BLaER1 (cell line): ENCODE data around the gene UPF2.

ENCODE experiments used
- H3K27ac ChIP-seq: shearing (Covaris generic); formaldehyde crosslinking; 2 replicates; pipeline ENCODE4 v1.8.1; 2022
- H3K27me3 ChIP-seq: shearing (Covaris generic); formaldehyde crosslinking; 2 replicates; pipeline ENCODE4 v1.8.1; 2022
- H3K36me3 ChIP-seq: shearing (Covaris generic); formaldehyde crosslinking; 2 replicates; pipeline ENCODE4 v1.8.1; 2022
- H3K4me1 ChIP-seq: shearing (Covaris generic); formaldehyde crosslinking; 2 replicates; pipeline ENCODE4 v1.8.1; 2022
- H3K4me2 ChIP-seq: shearing (Covaris generic); formaldehyde crosslinking; 2 replicates; pipeline ENCODE4 v1.8.1; 2022
- H3K4me3 ChIP-seq: shearing (Covaris generic); formaldehyde crosslinking; 2 replicates; pipeline ENCODE4 v1.8.1; 2022
- H3K9ac ChIP-seq: shearing (Covaris generic); formaldehyde crosslinking; 2 replicates; pipeline ENCODE4 v1.8.1; 2022
- H3K9me3 ChIP-seq: shearing (Covaris generic); formaldehyde crosslinking; 2 replicates; pipeline ENCODE4 v1.8.1; 2022
- H4K20me1 ChIP-seq: shearing (Covaris generic); formaldehyde crosslinking; 2 replicates; pipeline ENCODE4 v1.8.1; 2022
- Cebpa-rat ChIP-seq: shearing (Covaris generic); IDR thresholded peaks from 2 replicates; pipeline ENCODE4 v1.8.1; 2022

Gene UPF2

GRCh38 chr10:11908991-11909390 is 133.6 kb downstream of the UPF2 start:
- Histone ChIP-seq H4K20me1 (no peaks in the 10 kb centered on the region), H3K36me3 (no peaks in the 10 kb centered on the region), H3K4me2 (no peak overlapping the region), H3K27me3 (no peaks in the 10 kb centered on the region), H3K9me3 (no peaks in the 10 kb centered on the region), H3K9ac (no peak overlapping the region), H3K27ac (no peak overlapping the region), H3K4me3 (no peak overlapping the region), H3K4me1 (peaks cover 27% of the 10 kb centered on the region)
- no peak for TF ChIP-seq Cebpa-rat

- H3K4me3 ChIP-seq: no peak overlapping the region
- TF ChIP-seq Cebpa-rat: no peak
- no peaks in the 10 kb centered on the region for H3K27me3 ChIP-seq
- H3K4me1 ChIP-seq: peaks cover 27% of the 10 kb centered on the region
- H3K9me3 ChIP-seq: no peaks in the 10 kb centered on the region
- no peaks in the 10 kb centered on the region for H4K20me1 ChIP-seq
- 0 out of 2 replicates have a peak overlapping the region, but pooled peaks have one; percentile 18 for H3K27ac ChIP-seq
- H3K4me2 ChIP-seq: peak overlapping the region; percentile 42
- H3K36me3 ChIP-seq: no peaks in the 10 kb centered on the region
- H3K9ac ChIP-seq: no peak overlapping the region
Observed at GRCh38 chr10:11908536-11908935, 134.1 kb downstream of the UPF2 start.

GRCh38 chr10:11907914-11908313 is 134.7 kb downstream of the UPF2 start:
- peak overlapping the region; percentile 42 for H3K4me2 ChIP-seq
- H3K27ac ChIP-seq: 0 out of 2 replicates have a peak overlapping the region, but pooled peaks have one; percentile 18
- H3K27me3 ChIP-seq: no peaks in the 10 kb centered on the region
- TF ChIP-seq Cebpa-rat: no peak
- H3K9ac ChIP-seq: no peak overlapping the region
- no peak overlapping the region for H3K4me3 ChIP-seq
- H3K9me3 ChIP-seq: no peaks in the 10 kb centered on the region
- H3K36me3 ChIP-seq: no peaks in the 10 kb centered on the region
- no peaks in the 10 kb centered on the region for H4K20me1 ChIP-seq
- peaks cover 27% of the 10 kb centered on the region for H3K4me1 ChIP-seq

GRCh38 chr10:11906714-11907113 is 135.9 kb downstream of the UPF2 start:
- Histone ChIP-seq H3K36me3 (no peaks in the 10 kb centered on the region), H3K4me1 (peaks cover 27% of the 10 kb centered on the region), H3K27ac (no peak overlapping the region), H4K20me1 (no peaks in the 10 kb centered on the region), H3K9me3 (no peaks in the 10 kb centered on the region), H3K27me3 (no peaks in the 10 kb centered on the region), H3K4me3 (no peak overlapping the region), H3K4me2 (peak overlapping the region; percentile 49), H3K9ac (no peak overlapping the region)
- no peak for TF ChIP-seq Cebpa-rat

- no peaks in the 10 kb centered on the region for H3K9me3 ChIP-seq
- H4K20me1 ChIP-seq: no peaks in the 10 kb centered on the region
- H3K4me3 ChIP-seq: no peak overlapping the region
- H3K4me1 ChIP-seq: peaks cover 18% of the 10 kb centered on the region
- H3K36me3 ChIP-seq: no peaks in the 10 kb centered on the region
- H3K4me2 ChIP-seq: no peak overlapping the region
- no peak overlapping the region for H3K9ac ChIP-seq
- H3K27ac ChIP-seq: no peak overlapping the region
- H3K27me3 ChIP-seq: no peaks in the 10 kb centered on the region
- no peak for TF ChIP-seq Cebpa-rat
Observed at GRCh38 chr10:11902646-11903045, 140.0 kb downstream of the UPF2 start.

GRCh38 chr10:11901833-11902475 is 140.7 kb downstream of the UPF2 start:
- no peaks in the 10 kb centered on the region for H4K20me1 ChIP-seq
- H3K27ac ChIP-seq: no peak overlapping the region
- H3K9me3 ChIP-seq: no peaks in the 10 kb centered on the region
- no peaks in the 10 kb centered on the region for H3K36me3 ChIP-seq
- no peak overlapping the region for H3K9ac ChIP-seq
- H3K4me2 ChIP-seq: no peak overlapping the region
- no peak overlapping the region for H3K4me3 ChIP-seq
- peaks cover 14% of the 10 kb centered on the region for H3K4me1 ChIP-seq
- TF ChIP-seq Cebpa-rat: no peak
- no peaks in the 10 kb centered on the region for H3K27me3 ChIP-seq

- no peaks in the 10 kb centered on the region for H3K9me3 ChIP-seq
- no peak overlapping the region for H3K4me3 ChIP-seq
- H3K9ac ChIP-seq: no peak overlapping the region
- no peak overlapping the region for H3K4me2 ChIP-seq
- no peaks in the 10 kb centered on the region for H4K20me1 ChIP-seq
- no peak overlapping the region for H3K27ac ChIP-seq
- TF ChIP-seq Cebpa-rat: no peak
- no peaks in the 10 kb centered on the region for H3K27me3 ChIP-seq
- H3K4me1 ChIP-seq: peaks cover 9% of the 10 kb centered on the region
- H3K36me3 ChIP-seq: no peaks in the 10 kb centered on the region
Observed at GRCh38 chr10:11901454-11901832, 141.2 kb downstream of the UPF2 start.

GRCh38 chr10:11901036-11901301 is 141.6 kb downstream of the UPF2 start:
- Histone ChIP-seq H3K27ac (no peak overlapping the region), H4K20me1 (no peaks in the 10 kb centered on the region), H3K27me3 (no peaks in the 10 kb centered on the region), H3K9me3 (no peaks in the 10 kb centered on the region), H3K36me3 (no peaks in the 10 kb centered on the region), H3K4me2 (no peak overlapping the region), H3K9ac (no peak overlapping the region), H3K4me3 (no peak overlapping the region), H3K4me1 (peaks cover 4% of the 10 kb centered on the region)
- TF ChIP-seq Cebpa-rat: no peak

- Histone ChIP-seq H3K4me1 (no peaks in the 10 kb centered on the region), H3K4me3 (no peak overlapping the region)
- TF ChIP-seq Cebpa-rat: no peak
Observed at GRCh38 chr10:11899067-11899876, 143.3 kb downstream of the UPF2 start.

GRCh38 chr10:11898372-11899066 is 144.1 kb downstream of the UPF2 start:
- Histone ChIP-seq H3K27me3 (no peaks in the 10 kb centered on the region), H3K9me3 (no peaks in the 10 kb centered on the region), H4K20me1 (no peaks in the 10 kb centered on the region), H3K27ac (no peak overlapping the region), H3K4me3 (no peak overlapping the region), H3K36me3 (no peaks in the 10 kb centered on the region), H3K4me1 (no peaks in the 10 kb centered on the region), H3K9ac (no peak overlapping the region), H3K4me2 (no peak overlapping the region)
- TF ChIP-seq Cebpa-rat: no peak

More at GRCh38 chr10:11899067-11899876, 143.3 kb downstream of the UPF2 start:
- H3K9ac ChIP-seq: no peak overlapping the region
- no peaks in the 10 kb centered on the region for H4K20me1 ChIP-seq
- no peaks in the 10 kb centered on the region for H3K27me3 ChIP-seq
- no peaks in the 10 kb centered on the region for H3K36me3 ChIP-seq
- H3K4me2 ChIP-seq: no peak overlapping the region
- no peak overlapping the region for H3K27ac ChIP-seq
- H3K9me3 ChIP-seq: no peaks in the 10 kb centered on the region
